Measurements from ENCODE around the gene FAM168A. TPM values are rescaled to one million over a fixed set of nuclear protein-coding genes. Genes with fewer than 3 reads are reported as not detected.

Gene FAM168A
- total RNA-seq, 1 donor from 2014 or later = 14.2 TPM

- Histone ChIP-seq H3K36me3 (ENCODE audit: control insufficient read depth, insufficient read depth, low read length) (no peaks in the 10 kb centered on the region), H3K27me3 (ENCODE audit: control insufficient read depth, insufficient read depth, low read length) (no peaks in the 10 kb centered on the region), H3K4me3 (ENCODE audit: low read depth, low read length) (no peak overlapping the region)
- DNase-seq (ENCODE audit: low read depth) = no peak
- TF ChIP-seq CTCF (IDR thresholded peaks at IDR 0.05; ENCODE audit: insufficient read depth, low read length, poor library complexity, severe bottlenecking) = no peak
Measured at GRCh38 chr11:73528483-73529203, 69.3 kb downstream of the FAM168A start.

- Histone ChIP-seq H3K36me3 (ENCODE audit: control insufficient read depth, insufficient read depth, low read length) (no peaks in the 10 kb centered on the region), H3K27me3 (ENCODE audit: control insufficient read depth, insufficient read depth, low read length) (no peaks in the 10 kb centered on the region), H3K4me3 (ENCODE audit: low read depth, low read length) (no peak overlapping the region)
- no peak for TF ChIP-seq CTCF (IDR thresholded peaks at IDR 0.05; ENCODE audit: insufficient read depth, low read length, poor library complexity, severe bottlenecking)
- no peak for DNase-seq (ENCODE audit: low read depth)
Measured at GRCh38 chr11:73528013-73528412, 69.9 kb downstream of the FAM168A start.

DNA sequence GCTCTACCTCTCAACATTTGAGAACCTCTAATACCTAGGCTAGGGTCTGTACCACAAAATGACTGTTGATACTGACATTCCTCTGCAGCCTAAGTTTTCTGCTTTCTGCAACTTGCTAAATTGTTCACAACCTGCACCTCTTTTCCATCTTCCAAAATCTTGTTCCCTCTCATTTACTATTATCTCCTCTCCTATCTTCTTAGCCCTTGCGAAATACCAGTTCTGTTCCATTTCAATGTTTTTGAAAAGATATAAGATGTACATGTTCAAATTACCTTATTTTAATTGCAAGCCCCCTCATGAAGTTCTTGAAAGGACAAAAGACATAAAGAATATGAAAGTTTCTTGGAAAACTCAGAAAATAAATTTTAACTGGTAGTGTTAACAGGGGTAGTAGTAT, 72.3 kb downstream of the FAM168A start:
- no peak for TF ChIP-seq CTCF (IDR thresholded peaks at IDR 0.05; ENCODE audit: insufficient read depth, low read length, poor library complexity, severe bottlenecking)
- DNase-seq (ENCODE audit: low read depth) = no peak
- Histone ChIP-seq H3K4me3 (ENCODE audit: low read depth, low read length) (no peak overlapping the region), H3K27me3 (ENCODE audit: control insufficient read depth, insufficient read depth, low read length) (no peaks in the 10 kb centered on the region), H3K36me3 (ENCODE audit: control insufficient read depth, insufficient read depth, low read length) (no peaks in the 10 kb centered on the region)

DNA sequence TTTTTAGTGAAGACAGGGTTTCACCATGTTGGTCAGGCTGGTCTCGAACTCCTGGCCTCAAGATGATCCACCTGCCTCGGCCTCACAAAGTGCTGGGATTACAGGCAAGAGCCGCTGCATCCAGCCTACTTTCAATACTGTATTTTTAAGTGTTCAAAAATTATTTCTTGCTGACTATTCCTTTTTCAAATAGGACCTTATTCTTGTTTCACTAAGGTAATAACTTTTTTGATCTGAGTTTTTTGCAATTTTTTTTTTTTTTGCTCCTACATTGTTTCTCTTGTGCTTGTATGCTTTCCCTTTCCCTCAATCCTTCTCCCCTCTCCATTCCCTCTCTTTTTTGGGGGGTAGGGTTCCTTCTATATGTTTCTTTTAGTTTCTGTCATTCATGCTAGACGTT, 73.1 kb downstream of the FAM168A start:
- Histone ChIP-seq H3K36me3 (ENCODE audit: control insufficient read depth, insufficient read depth, low read length) (no peaks in the 10 kb centered on the region), H3K27me3 (ENCODE audit: control insufficient read depth, insufficient read depth, low read length) (no peaks in the 10 kb centered on the region), H3K4me3 (ENCODE audit: low read depth, low read length) (no peak overlapping the region)
- TF ChIP-seq CTCF (IDR thresholded peaks at IDR 0.05; ENCODE audit: insufficient read depth, low read length, poor library complexity, severe bottlenecking) = no peak
- DNase-seq (ENCODE audit: low read depth) = no peak

GRCh38 chr11:73521621-73522020, 76.3 kb downstream of the FAM168A start:
- peak; percentile 16 for DNase-seq (ENCODE audit: low read depth)
- no peaks in the 10 kb centered on the region for H3K27me3 ChIP-seq (ENCODE audit: control insufficient read depth, insufficient read depth, low read length)
- no peak for TF ChIP-seq CTCF (IDR thresholded peaks at IDR 0.05; ENCODE audit: insufficient read depth, low read length, poor library complexity, severe bottlenecking)
- H3K36me3 ChIP-seq (ENCODE audit: control insufficient read depth, insufficient read depth, low read length) = no peaks in the 10 kb centered on the region
- H3K4me3 ChIP-seq (ENCODE audit: low read depth, low read length) = no peak overlapping the region
